ENCODE data around the gene CEMP1.

The CEMP1 gene

GRCh38 chr16:2483939-2484897 lies 47.0 kb downstream of the CEMP1 start:
- no peak for DNase-seq

GRCh38 chr16:2482708-2483534 lies 48.3 kb downstream of the CEMP1 start:
- DNase-seq, result no peak

GRCh38 chr16:2482249-2482648 lies 49.0 kb downstream of the CEMP1 start:
- no peak for DNase-seq

GRCh38 chr16:2481676-2482075 lies 49.5 kb downstream of the CEMP1 start:
- DNase-seq, result no peak

- DNase-seq, result no peak
Measured at GRCh38 chr16:2480948-2481347, 50.3 kb downstream of the CEMP1 start.

Measured in stimulated activated naive CD4-positive, alpha-beta T cell (primary cell).